H1 (cell line): ENCODE data around the gene PREX1. TPM values are rescaled to one million over a fixed set of nuclear protein-coding genes. Genes with fewer than 3 reads are reported as not detected.

Experiments used
- CTCF ChIA-PET: fragments of 300-600 bp; sonication (Branson Sonifier 250); formaldehyde crosslinking; loops from one replicate; lab custom pipeline; 2021; ENCODE audit not compliant: partially characterized antibody; lab: Charles Lee
- POLR2A ChIA-PET: fragments of 300-600 bp; sonication (Branson Sonifier 250); formaldehyde crosslinking; loops from one replicate; lab custom pipeline; 2021; ENCODE audit warnings: inconsistent platforms; ENCODE audit not compliant: partially characterized antibody; lab: Charles Lee
- DNase-seq, 2 experiments: peaks; one replicate each; pipeline versions ENCODE4 v3.0.0 to v3.0.0-alpha.2; 2010 to 2022; ENCODE audit warnings: low spot score in 2 of 2, low read depth in 1 of 2, mixed read lengths in 1 of 2
- FAIRE-seq: peaks from 2 replicates; lab custom pipeline; 2011; peaks lifted over from hg19 to GRCh38; lab: Jason Lieb, UNC
- H2AFZ ChIP-seq: 2 replicates; pipeline ENCODE4 v1.8.1; 2012; ENCODE audit warnings: low read length, inconsistent platforms
- H2AK5ac ChIP-seq: 2 replicates; pipeline ENCODE4 v1.6.1; 2013; ENCODE audit warnings: low read depth, low read length
- H2BK120ac ChIP-seq: replicated peaks from 2 replicates; pipeline ENCODE3; 2013; ENCODE audit warnings: low read depth, low read length, inconsistent platforms
- H2BK12ac ChIP-seq: 2 replicates; pipeline ENCODE4 v1.6.1; 2013; ENCODE audit warnings: low read depth, low read length
- H2BK15ac ChIP-seq: 2 replicates; pipeline ENCODE4 v1.6.1; 2013; ENCODE audit warnings: low read length
- H2BK20ac ChIP-seq: 2 replicates; pipeline ENCODE4 v1.6.1; 2013; ENCODE audit warnings: low read length
- H2BK5ac ChIP-seq: 2 replicates; pipeline ENCODE4 v1.6.1; 2013; ENCODE audit warnings: low read depth, low read length
- H3K14ac ChIP-seq: 2 replicates; pipeline ENCODE4 v1.6.1; 2013; ENCODE audit warnings: inconsistent platforms; ENCODE audit not compliant: insufficient read length
- H3K18ac ChIP-seq: 2 replicates; pipeline ENCODE4 v1.6.1; 2013; ENCODE audit warnings: low read length; ENCODE audit errors: extremely low read depth
- H3K23ac ChIP-seq: 2 replicates; pipeline ENCODE4 v1.6.1; 2013; ENCODE audit warnings: inconsistent platforms; ENCODE audit not compliant: insufficient read length
- H3K23me2 ChIP-seq: 2 replicates; pipeline ENCODE4 v1.6.1; 2013; ENCODE audit warnings: low read depth, low read length
- H3K27ac ChIP-seq: 2 replicates; pipeline ENCODE4 v1.6.1; 2011; ENCODE audit warnings: low read depth, low read length, inconsistent platforms
- H3K27me3 ChIP-seq, 4 experiments: replicated peaks in 1 of 4; 1 replicate in 1 of 4; 2 replicates in 3 of 4; pipeline versions ENCODE4 v1.6.1 to v1.8.1; 2011 to 2013; ENCODE audit warnings: low read length in 3 of 4, mild to moderate bottlenecking in 3 of 4, inconsistent platforms in 2 of 4, mixed read lengths in 2 of 4, moderate library complexity in 1 of 4; ENCODE audit not compliant: control insufficient read depth in 3 of 4, insufficient read depth in 3 of 4; ENCODE audit errors: extremely low read depth in 1 of 4
- H3K36me3 ChIP-seq, 4 experiments: 2 replicates each; pipeline versions ENCODE4 v1.6.1 to v1.8.1; 2011 to 2013; ENCODE audit warnings: mild to moderate bottlenecking in 4 of 4, low read length in 3 of 4, moderate library complexity in 2 of 4, control low read depth in 1 of 4, inconsistent platforms in 1 of 4; ENCODE audit not compliant: insufficient read depth in 4 of 4, control insufficient read depth in 2 of 4
- H3K4ac ChIP-seq: replicated peaks from 2 replicates; pipeline ENCODE3; 2013; ENCODE audit warnings: low read length, low read depth, mixed read lengths, inconsistent platforms; ENCODE audit not compliant: insufficient read length
- H3K4me1 ChIP-seq, 4 experiments: replicated peaks in 1 of 4; 1 replicate in 1 of 4; 2 replicates in 3 of 4; pipeline versions ENCODE4 v1.6.1 to v1.8.1; 2011 to 2013; ENCODE audit warnings: low read length in 3 of 4, inconsistent platforms in 2 of 4, mixed read lengths in 1 of 4; ENCODE audit not compliant: insufficient read depth in 4 of 4, control insufficient read depth in 3 of 4
- H3K4me2 ChIP-seq, 2 experiments: 2 replicates each; pipeline versions ENCODE4 v1.6.1 to v1.8.1; 2011 to 2013; ENCODE audit warnings: low read depth in 2 of 2, low read length in 2 of 2, control low read depth in 1 of 2, inconsistent platforms in 1 of 2, mild to moderate bottlenecking in 1 of 2; ENCODE audit not compliant: insufficient read depth in 1 of 2
- H3K4me3 ChIP-seq, 4 experiments: fragments of 200-600, 300-600 bp in 1 of 4; sonication (generic), shearing (Covaris generic), sonication (Bioruptor Twin) in 1 of 4; 2 replicates each; pipeline versions ENCODE4 v1.5.1 to v1.8.1; 2011 to 2016; ENCODE audit warnings: low read length in 4 of 4, low read depth in 3 of 4, control low read depth in 2 of 4, inconsistent platforms in 2 of 4, mild to moderate bottlenecking in 2 of 4, mixed read lengths in 1 of 4, moderate library complexity in 1 of 4; ENCODE audit not compliant: insufficient read depth in 2 of 4; ENCODE audit errors: extremely low read depth in 1 of 4
- H3K56ac ChIP-seq: replicated peaks from 2 replicates; pipeline ENCODE3; 2013; ENCODE audit warnings: low read depth, mild to moderate bottlenecking, mixed read lengths, low read length, inconsistent platforms; ENCODE audit not compliant: insufficient read length
- H3K79me1 ChIP-seq: 2 replicates; pipeline ENCODE4 v1.6.1; 2013; ENCODE audit warnings: low read depth, low read length, control low read depth
- H3K79me2 ChIP-seq, 2 experiments: 2 replicates each; pipeline versions ENCODE4 v1.6.1 to v1.8.1; 2012 to 2013; ENCODE audit warnings: low read length in 2 of 2, mild to moderate bottlenecking in 2 of 2, inconsistent platforms in 1 of 2; ENCODE audit not compliant: insufficient read depth in 2 of 2, control insufficient read depth in 1 of 2
- H3K9ac ChIP-seq, 4 experiments: replicated peaks in 1 of 4; 1 replicate in 1 of 4; 2 replicates in 3 of 4; pipeline versions ENCODE4 v1.6.1 to v1.8.1; 2011 to 2013; ENCODE audit warnings: low read depth in 3 of 4, low read length in 3 of 4, control low read depth in 2 of 4, mild to moderate bottlenecking in 2 of 4, moderate library complexity in 2 of 4, inconsistent platforms in 1 of 4; ENCODE audit errors: extremely low read depth in 1 of 4
- H3K9me3 ChIP-seq, 2 experiments: 2 replicates each; pipeline versions ENCODE4 v1.6.1 to v1.8.1; 2012 to 2013; ENCODE audit warnings: mild to moderate bottlenecking in 2 of 2, moderate library complexity in 2 of 2, control low read depth in 1 of 2, inconsistent platforms in 1 of 2, low read depth in 1 of 2, low read length in 1 of 2, mixed read lengths in 1 of 2; ENCODE audit not compliant: insufficient read depth in 2 of 2
- H4K20me1 ChIP-seq, 2 experiments: replicated peaks in 1 of 2; 2 replicates each; pipeline versions ENCODE3 to v1.8.1; 2011 to 2013; ENCODE audit warnings: inconsistent platforms in 2 of 2, low read length in 2 of 2, mild to moderate bottlenecking in 1 of 2; ENCODE audit not compliant: insufficient read depth in 2 of 2, control insufficient read depth in 1 of 2
- H4K5ac ChIP-seq: 2 replicates; pipeline ENCODE4 v1.6.1; 2013; ENCODE audit warnings: low read length, low read depth, mixed read lengths, inconsistent platforms; ENCODE audit not compliant: insufficient read length
- H4K8ac ChIP-seq: 2 replicates; pipeline ENCODE4 v1.8.0; 2013; ENCODE audit warnings: mild to moderate bottlenecking, moderate library complexity, low read length, inconsistent platforms; ENCODE audit not compliant: insufficient read depth; ENCODE audit errors: extremely low read depth
- H4K91ac ChIP-seq: replicated peaks from 2 replicates; pipeline ENCODE3; 2013; ENCODE audit warnings: low read length, mixed read lengths, inconsistent platforms; ENCODE audit not compliant: insufficient read length
- ATF2 ChIP-seq: IDR thresholded peaks from 2 replicates; pipeline ENCODE4 v1.6.1; 2012; ENCODE audit warnings: low read length, inconsistent platforms
- E2F6 ChIP-seq: IDR thresholded peaks from 2 replicates; pipeline ENCODE4 v1.6.1; 2012; ENCODE audit warnings: inconsistent platforms
- HDAC6 ChIP-seq: IDR thresholded peaks from one replicate; pipeline ENCODE4 v1.7.1; 2012; ENCODE audit warnings: low read depth, mild to moderate bottlenecking, inconsistent platforms, low read length, moderate library complexity
- MAX ChIP-seq: IDR thresholded peaks from 2 replicates; pipeline ENCODE4 v1.6.1; 2012; ENCODE audit warnings: inconsistent platforms
- POLR2AphosphoS5 ChIP-seq: IDR thresholded peaks from 2 replicates; pipeline ENCODE4 v1.6.1; 2011; ENCODE audit warnings: low read depth, low read length
- SP4 ChIP-seq: IDR thresholded peaks from 2 replicates; pipeline ENCODE4 v1.6.1; 2012; ENCODE audit warnings: low read length, inconsistent platforms
- TBP ChIP-seq: IDR thresholded peaks from 2 replicates; pipeline ENCODE4 v1.6.1; 2011; ENCODE audit warnings: low read depth, low read length, improper control_type of control experiment
- TCF12 ChIP-seq: IDR thresholded peaks from 2 replicates; pipeline ENCODE4 v1.6.1; 2011; ENCODE audit warnings: low read depth, mild to moderate bottlenecking, low read length
- USF2 ChIP-seq: IDR thresholded peaks from 2 replicates; pipeline ENCODE4 v1.6.1; 2011; ENCODE audit warnings: low read length, improper control_type of control experiment
- WGBS, 2 experiments: shearing (Covaris generic) in 1 of 2; methylation state at CpG; one replicate each; pipeline versions ENCODE4 v1.1.6 to v1.1.7; 2013 to 2015; ENCODE audit warnings: low lambda C conversion rate in 2 of 2, mixed read lengths in 2 of 2, inconsistent platforms in 1 of 2, low coverage in 1 of 2, missing lambda C conversion rate in 1 of 2; ENCODE audit not compliant: insufficient replicate concordance in 2 of 2, insufficient coverage in 1 of 2, insufficient read length in 1 of 2; ENCODE audit errors: extremely low coverage in 1 of 2, missing lambda C conversion rate in 1 of 2; 5-methylcytosine and 5-hydroxymethylcytosine counted together
- polyA plus RNA-seq, 7 experiments: library from polyadenylated mRNA; depleted of rRNA in 3 of 7; stranded (reverse) in 5 of 7; unstranded in 2 of 7; fragments of >200 nt in 5 of 7; fragments of 200-250 nt in 2 of 7; gene quantifications; 1 replicate in 5 of 7; 2 replicates in 1 of 7; 4 replicates in 1 of 7; pipeline versions ENCODE4 v1.2.1 to v1.2.3, GENCODE V29; 2011 to 2013; ENCODE audit warnings: missing spikeins in 2 of 7, mixed read lengths in 2 of 7
- total RNA-seq: library from RNA; stranded (reverse); fragmentation: NEBNext Ultra II Directional; extraction: Animal tissue kit (Norgen Biotek cat#: 25700); gene quantifications from 2 replicates; pipeline ENCODE4 v1.2.1, GENCODE V29; 2021

The PREX1 gene
- total and polyA plus RNA-seq, 2 of the 8 experiments (the other 6 are each of a cell fraction or from before 2014, with no cell fraction given) = 10.7 to 12.8 TPM

GRCh38 chr20:48651271-48651670 is 176.5 kb downstream of the PREX1 start:
- no peaks in the 10 kb centered on the region for H3K79me1 ChIP-seq
- no peak overlapping the region for H4K91ac ChIP-seq
- no peak overlapping the region for H3K4me2 ChIP-seq
- no peak overlapping the region for H2BK120ac ChIP-seq
- no peak overlapping the region for H2BK15ac ChIP-seq
- H3K9ac ChIP-seq = no peak overlapping the region
- TF ChIP-seq E2F6 (no peak), USF2 (no peak), MAX (no peak), TBP (no peak), SP4 (no peak), ATF2 (no peak), TCF12 (no peak), HDAC6 (no peak), POLR2AphosphoS5 (no peak)
- H3K23me2 ChIP-seq = no peaks in the 10 kb centered on the region; the same call in 1 of the 2 replicates
- DNase-seq = no peak
- H4K20me1 ChIP-seq = peaks cover 0 to 4% of the 10 kb centered on the region in 2 experiments
- H2BK12ac ChIP-seq = no peak overlapping the region
- no peak overlapping the region for H2BK5ac ChIP-seq
- POLR2A ChIA-PET = no interaction called here
- no peaks in the 10 kb centered on the region for H3K4me1 ChIP-seq
- H2AK5ac ChIP-seq = no peak overlapping the region
- FAIRE-seq = no peak
- H3K27ac ChIP-seq = no peak overlapping the region
- H3K36me3 ChIP-seq = peaks cover 0 to 3% (median 1%) of the 10 kb centered on the region in 4 experiments; a peak in 4 of 8 replicates
- H4K5ac ChIP-seq = no peak overlapping the region
- WGBS, 2 experiments = 92% methylated on average over 14 of the region's 14 CpGs; no CpG with 5 or more reads in 1 of the 2 experiments
- H3K9me3 ChIP-seq = no peaks in the 10 kb centered on the region
- no peak overlapping the region for H3K56ac ChIP-seq
- H3K79me2 ChIP-seq = no peaks in the 10 kb centered on the region
- H3K23ac ChIP-seq = no peak overlapping the region
- H3K4ac ChIP-seq = no peak overlapping the region
- H3K18ac ChIP-seq = no peak overlapping the region
- H2BK20ac ChIP-seq = no peak overlapping the region
- H2AFZ ChIP-seq = no peak overlapping the region
- CTCF ChIA-PET = no interaction called here
- no peak overlapping the region for H4K8ac ChIP-seq
- H3K27me3 ChIP-seq = no peaks in the 10 kb centered on the region
- H3K4me3 ChIP-seq = no peak overlapping the region
- H3K14ac ChIP-seq = no peak overlapping the region
